ENCODE results near the gene SLC22A31. TPM values are rescaled to one million over a fixed set of nuclear protein-coding genes. Genes with fewer than 3 reads are reported as not detected.
A peak's percentile ranks its signal among the peaks of the same experiment; 100 is the strongest.

The SLC22A31 gene
- total and polyA plus RNA-seq, 9 of the 15 experiments (the other 6 are each of a cell fraction or from before 2014, with no cell fraction given): 0.29 to 2.2 (median 0.47) TPM; not detected in 3

DNA sequence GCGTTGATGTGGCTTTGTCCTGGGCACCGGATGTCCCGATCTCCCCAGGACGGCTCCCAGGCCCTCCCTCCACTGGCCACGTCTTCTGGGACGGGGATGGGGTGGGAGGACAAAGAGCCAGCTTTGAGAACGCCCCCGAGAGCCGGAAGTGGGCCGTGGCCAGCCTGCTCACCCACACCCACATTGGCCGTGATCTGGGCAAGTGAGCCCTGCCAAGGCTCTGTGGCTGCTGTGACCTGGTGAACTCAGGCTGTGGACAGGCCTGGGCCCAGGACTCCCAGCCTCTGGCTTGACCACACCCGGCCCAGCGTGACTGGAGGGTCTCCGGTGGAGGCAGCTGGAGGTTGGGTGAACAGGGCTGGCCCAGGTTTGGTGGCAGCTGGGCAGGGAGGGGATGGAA, 25.5 kb downstream of the SLC22A31 start:
- Histone ChIP-seq H3K9me1 (ENCODE audit: control insufficient read depth, insufficient read depth, low read length) (no peaks in the 10 kb centered on the region), H3K36me3 (ENCODE audit: control insufficient read depth, insufficient read depth, low read length) (no peaks in the 10 kb centered on the region), H4K20me1 (replicated peaks; ENCODE audit: control insufficient read depth, insufficient read depth, low read length) (peaks cover 3% of the 10 kb centered on the region; the same call in 1 of the 2 replicates), H3K9me3 (replicated peaks; ENCODE audit: control insufficient read depth, insufficient read depth, low read depth, low read length) (no peaks in the 10 kb centered on the region), H2AFZ (ENCODE audit: low read depth, low read length) (no peak overlapping the region), H3K79me2 (ENCODE audit: control insufficient read depth, insufficient read depth, low read length) (no peaks in the 10 kb centered on the region), H3K27ac (ENCODE audit: extremely low read depth, low read depth, low read length) (no peak overlapping the region), H3K4me2 (ENCODE audit: insufficient read depth, low read length) (no peak overlapping the region), H3K27me3 (ENCODE audit: control insufficient read depth in 2 of 2, insufficient read depth in 2 of 2, low read length in 2 of 2) (peaks cover 0 to 41% of the 10 kb centered on the region in 2 experiments; a peak in 2 of 5 replicates), H3K4me1 (replicated peaks in 1 of 2; ENCODE audit: control insufficient read depth in 2 of 2, insufficient read depth in 2 of 2, low read length in 2 of 2) (peaks cover 10 to 91% of the 10 kb centered on the region in 2 experiments; a peak in 4 of 5 replicates), H3K9ac (ENCODE audit: insufficient read depth in 1 of 2, low read depth in 2 of 2, low read length in 2 of 2) (peak overlapping the region in 1 of 2 experiments; percentile 42; a peak in 1 of 4 replicates), H3K4me3 (no peak overlapping the region)
- ATAC-seq (no peak), FAIRE-seq (no peak), DNase-seq (ENCODE audit: extremely low read depth in 1 of 4, low spot score in 3 of 4) (no peak)
- TF ChIP-seq MXI1 (IDR thresholded peaks at IDR 0.05; ENCODE audit: low read depth, low read length): no peak
- TF ChIP-seq NR2C1 (IDR thresholded peaks at IDR 0.05): no peak
- TF ChIP-seq NR2C1 (tag; IDR thresholded peaks at IDR 0.05): no peak
- no peak for TF ChIP-seq SAFB2 (IDR thresholded peaks at IDR 0.05; ENCODE audit: borderline replicate concordance, low read depth, low read length, severe bottlenecking)
- TF ChIP-seq HMG20A (CRISPR knock-in tag; conservative IDR thresholded peaks at IDR 0.05): no peak
- no peak for TF ChIP-seq NCOA4 (IDR thresholded peaks at IDR 0.05; ENCODE audit: partially characterized antibody)
- no peak for TF ChIP-seq ZNF644 (tag; IDR thresholded peaks at IDR 0.05; ENCODE audit: low read depth)
- no peak for TF ChIP-seq TFAM (CRISPR knock-in tag; conservative IDR thresholded peaks at IDR 0.05)
- no peak for TF ChIP-seq MCM3 (IDR thresholded peaks at IDR 0.05)
- TF ChIP-seq MAFK (IDR thresholded peaks at IDR 0.05; ENCODE audit: low read length): no peak
- no peak for TF ChIP-seq RB1 (IDR thresholded peaks at IDR 0.05; ENCODE audit: low read depth)
- TF ChIP-seq SP1 (CRISPR knock-in tag; IDR thresholded peaks at IDR 0.05): no peak
- BruUV-seq (replicated peaks): no TSS peak
- ChIA-PET CTCF (ENCODE audit: low intra/inter-chr PET ratio) (no interaction called here), POLR2A (interaction anchor here (1.6 kb wide), 1 partner anchor 8 kb away, joined by 6 read pairs; no protein-coding TSS in a partner anchor)
- intact Hi-C loops (cut with micrococcal nuclease): no loop called here
- WGBS (ENCODE audit: insufficient coverage, low coverage, missing lambda C conversion rate): 40% methylated on average over 14 of the region's 14 CpGs
- in situ Hi-C loops (cut with MboI): no loop called here
